ENCODE results near the gene PLEKHG2.
"Not testable (repeated sequence)": the region's sequence is repeated elsewhere in the genome, so short reads cannot be mapped to it uniquely, and the experiment has no call there.

Gene PLEKHG2, protein sequence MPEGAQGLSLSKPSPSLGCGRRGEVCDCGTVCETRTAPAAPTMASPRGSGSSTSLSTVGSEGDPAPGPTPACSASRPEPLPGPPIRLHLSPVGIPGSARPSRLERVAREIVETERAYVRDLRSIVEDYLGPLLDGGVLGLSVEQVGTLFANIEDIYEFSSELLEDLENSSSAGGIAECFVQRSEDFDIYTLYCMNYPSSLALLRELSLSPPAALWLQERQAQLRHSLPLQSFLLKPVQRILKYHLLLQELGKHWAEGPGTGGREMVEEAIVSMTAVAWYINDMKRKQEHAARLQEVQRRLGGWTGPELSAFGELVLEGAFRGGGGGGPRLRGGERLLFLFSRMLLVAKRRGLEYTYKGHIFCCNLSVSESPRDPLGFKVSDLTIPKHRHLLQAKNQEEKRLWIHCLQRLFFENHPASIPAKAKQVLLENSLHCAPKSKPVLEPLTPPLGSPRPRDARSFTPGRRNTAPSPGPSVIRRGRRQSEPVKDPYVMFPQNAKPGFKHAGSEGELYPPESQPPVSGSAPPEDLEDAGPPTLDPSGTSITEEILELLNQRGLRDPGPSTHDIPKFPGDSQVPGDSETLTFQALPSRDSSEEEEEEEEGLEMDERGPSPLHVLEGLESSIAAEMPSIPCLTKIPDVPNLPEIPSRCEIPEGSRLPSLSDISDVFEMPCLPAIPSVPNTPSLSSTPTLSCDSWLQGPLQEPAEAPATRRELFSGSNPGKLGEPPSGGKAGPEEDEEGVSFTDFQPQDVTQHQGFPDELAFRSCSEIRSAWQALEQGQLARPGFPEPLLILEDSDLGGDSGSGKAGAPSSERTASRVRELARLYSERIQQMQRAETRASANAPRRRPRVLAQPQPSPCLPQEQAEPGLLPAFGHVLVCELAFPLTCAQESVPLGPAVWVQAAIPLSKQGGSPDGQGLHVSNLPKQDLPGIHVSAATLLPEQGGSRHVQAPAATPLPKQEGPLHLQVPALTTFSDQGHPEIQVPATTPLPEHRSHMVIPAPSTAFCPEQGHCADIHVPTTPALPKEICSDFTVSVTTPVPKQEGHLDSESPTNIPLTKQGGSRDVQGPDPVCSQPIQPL (N-terminal part only)

DNA sequence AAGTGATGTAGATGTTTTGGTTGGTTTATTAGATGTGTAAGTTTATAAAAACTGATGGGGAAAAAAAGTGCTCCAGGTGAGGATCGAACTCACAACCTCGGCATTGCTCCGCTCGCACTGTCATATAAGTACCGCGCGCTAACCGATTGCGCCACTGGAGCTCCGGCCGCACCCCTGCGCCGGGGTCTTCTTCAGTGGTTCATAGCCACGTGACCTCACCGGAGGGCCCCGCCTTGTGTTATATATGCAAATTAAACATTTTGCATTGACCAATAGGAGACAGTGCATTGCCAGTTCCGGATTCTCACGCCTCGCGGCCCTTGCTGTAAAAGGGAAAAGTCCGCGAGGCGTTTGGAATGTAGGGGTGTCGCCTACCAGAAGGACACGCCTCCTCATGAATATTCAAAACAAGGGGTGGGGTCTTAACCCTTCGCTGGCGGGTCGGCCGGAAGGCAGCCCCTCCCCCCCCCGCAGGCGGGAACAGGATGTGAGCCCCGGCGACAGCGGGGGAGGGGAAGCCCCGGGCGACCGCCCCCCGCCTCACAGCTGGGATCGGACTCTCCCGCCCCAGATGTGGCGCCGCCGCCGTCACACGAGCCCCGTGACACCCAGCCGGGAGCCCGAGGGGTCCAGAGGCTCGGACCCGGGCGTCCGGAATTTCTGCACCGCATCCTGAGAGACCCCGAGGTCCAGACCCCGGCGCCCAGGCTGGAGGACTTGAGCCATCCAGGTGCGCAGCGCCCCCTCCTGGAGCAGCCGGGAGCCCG lies at the start of gene PLEKHG2:
Gene PLEKHG2, plus strand, starts transcription at position 570 of the 767 bp plus-strand sequence. CDS start 1,418 bp downstream, outside the sequence.
- peak; percentile 96 to 98 for DNase-seq (ENCODE audit: low read depth in 2 of 2)

DNA sequence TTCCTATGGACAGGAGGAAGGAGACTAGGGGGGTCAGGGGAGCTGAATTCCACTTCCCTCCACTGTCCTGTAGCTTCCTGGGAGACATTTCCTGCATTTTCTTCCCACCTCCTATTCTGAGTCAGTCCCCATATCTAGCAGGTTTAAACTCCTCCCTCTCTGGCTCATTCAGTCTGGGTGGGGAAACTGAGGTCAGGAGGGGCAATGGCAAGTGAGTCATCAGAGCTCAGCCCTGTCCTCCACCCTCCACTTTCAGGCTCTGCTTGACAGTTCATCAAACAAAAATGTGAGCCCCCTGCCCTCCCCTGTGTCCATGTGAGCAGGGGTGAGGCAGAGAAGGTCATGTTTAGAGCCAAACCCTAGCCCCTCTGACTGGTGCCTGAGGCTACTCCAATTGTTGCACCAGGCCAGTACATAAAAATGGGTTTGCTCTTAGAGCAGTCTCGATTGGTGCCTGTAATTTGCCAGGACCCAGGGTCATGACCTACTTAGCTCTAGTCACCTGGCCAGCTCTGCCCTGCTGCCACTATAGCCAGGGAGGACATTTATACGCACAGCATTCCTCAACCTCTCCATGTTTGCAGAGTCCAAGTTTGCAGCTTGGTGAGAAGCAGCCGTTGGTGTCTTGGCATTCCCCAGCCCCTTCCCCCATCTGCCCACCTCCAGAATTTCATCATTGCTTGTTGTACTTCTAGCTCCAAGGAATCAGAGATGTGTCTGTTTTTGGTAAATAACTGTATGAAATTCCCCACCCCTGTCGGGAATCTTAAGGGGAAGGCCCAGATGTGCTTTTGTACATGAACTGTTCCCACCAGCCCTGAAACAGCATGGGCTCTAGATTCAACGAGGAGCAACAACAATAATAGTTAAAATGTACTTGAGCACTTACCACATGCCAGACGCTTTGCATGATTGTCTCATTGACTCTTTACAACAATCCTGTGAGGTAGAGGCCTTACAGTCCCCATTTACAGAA lies 49.5 kb upstream of the PLEKHG2 start:
- DNase-seq (ENCODE audit: low read depth in 2 of 2) = no peak

DNA sequence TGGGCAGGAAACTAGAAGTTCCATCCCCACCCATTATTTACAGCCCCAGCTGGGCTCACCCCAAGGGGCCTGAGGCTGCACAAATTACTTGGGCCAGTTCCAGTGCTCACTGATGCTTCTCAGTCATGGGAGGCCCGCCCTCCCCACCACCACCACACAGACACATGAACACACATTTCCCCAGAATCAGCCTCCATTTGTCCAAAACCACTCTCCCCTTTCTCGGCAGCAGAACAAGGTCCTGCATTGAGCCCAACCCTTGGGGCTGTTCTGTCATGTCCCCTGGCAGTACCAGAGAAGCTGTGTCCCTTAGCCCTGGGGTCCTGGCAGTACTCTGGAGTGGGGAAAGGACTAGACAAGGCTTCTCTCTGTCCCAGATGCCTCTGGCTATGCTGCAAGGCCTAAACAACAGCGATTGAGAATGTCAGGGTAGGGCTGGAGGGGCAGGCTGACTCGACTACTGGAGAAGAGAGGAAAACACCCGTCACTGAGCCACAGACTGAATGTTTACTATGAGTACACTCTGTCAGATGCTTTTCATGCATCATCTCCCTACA lies 48.5 kb upstream of the PLEKHG2 start:
- DNase-seq (ENCODE audit: low read depth in 2 of 2) = no peak

DNA sequence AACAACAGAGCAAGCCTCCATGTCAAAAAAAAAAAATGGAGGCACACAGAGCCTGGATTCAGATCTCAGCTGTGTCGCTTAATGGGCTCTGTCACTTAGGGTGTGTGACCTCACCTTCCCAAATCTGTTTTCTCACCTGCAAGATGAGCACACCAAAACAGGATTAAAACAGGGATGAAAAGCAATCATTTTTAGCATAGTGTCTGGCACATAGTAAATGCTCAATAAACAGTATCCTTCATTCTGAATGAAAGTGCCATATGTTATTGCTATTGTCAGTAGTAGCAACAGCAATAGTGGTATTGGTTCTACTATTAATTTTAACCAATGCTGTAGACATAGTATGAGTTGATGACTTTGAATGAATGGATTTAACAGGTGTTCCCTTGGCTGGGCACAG lies 46.9 kb upstream of the PLEKHG2 start:
- DNase-seq (ENCODE audit: low read depth in 2 of 2) = no peak

DNA sequence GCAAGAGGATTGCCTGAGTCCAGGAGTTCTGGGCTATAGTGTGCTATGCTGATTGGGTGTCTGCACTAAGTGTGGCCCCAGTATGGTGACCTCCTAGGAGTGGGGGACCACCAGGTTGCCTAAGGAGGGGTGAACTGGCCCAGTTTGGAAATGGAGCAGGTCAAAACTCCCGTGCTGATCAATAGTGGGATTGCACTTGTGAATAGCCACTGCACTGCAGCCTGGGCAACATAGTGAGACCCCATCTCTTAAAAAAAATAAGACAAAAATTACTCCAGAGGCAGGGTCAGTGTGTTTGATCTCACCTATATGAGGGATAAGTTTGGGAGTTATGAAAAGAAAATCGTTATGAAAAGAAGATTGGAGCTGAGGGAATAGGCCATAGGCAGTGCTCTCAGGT lies 43.3 kb upstream of the PLEKHG2 start:
- DNase-seq (ENCODE audit: low read depth in 2 of 2) = no peak

DNA sequence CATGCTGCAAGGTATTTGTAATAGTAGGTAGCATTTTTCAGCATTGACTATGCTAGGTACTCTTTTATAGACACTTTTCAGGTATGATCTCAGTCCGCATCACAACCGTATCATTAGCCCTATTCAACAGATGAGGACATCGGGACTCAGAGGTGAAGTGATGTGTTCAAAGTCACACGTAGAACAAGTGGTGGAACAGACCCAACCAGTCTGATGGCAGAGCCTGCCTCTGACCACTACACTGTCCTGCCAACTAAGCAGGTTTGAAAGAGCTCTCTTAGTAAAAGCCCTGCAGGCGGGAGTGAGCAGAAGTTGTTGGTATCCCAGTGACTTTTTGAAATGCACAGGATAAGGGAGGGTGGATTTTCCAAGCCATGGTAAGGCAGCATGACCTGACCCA lies 41.7 kb upstream of the PLEKHG2 start:
- no peak for DNase-seq (ENCODE audit: low read depth in 2 of 2)

DNA sequence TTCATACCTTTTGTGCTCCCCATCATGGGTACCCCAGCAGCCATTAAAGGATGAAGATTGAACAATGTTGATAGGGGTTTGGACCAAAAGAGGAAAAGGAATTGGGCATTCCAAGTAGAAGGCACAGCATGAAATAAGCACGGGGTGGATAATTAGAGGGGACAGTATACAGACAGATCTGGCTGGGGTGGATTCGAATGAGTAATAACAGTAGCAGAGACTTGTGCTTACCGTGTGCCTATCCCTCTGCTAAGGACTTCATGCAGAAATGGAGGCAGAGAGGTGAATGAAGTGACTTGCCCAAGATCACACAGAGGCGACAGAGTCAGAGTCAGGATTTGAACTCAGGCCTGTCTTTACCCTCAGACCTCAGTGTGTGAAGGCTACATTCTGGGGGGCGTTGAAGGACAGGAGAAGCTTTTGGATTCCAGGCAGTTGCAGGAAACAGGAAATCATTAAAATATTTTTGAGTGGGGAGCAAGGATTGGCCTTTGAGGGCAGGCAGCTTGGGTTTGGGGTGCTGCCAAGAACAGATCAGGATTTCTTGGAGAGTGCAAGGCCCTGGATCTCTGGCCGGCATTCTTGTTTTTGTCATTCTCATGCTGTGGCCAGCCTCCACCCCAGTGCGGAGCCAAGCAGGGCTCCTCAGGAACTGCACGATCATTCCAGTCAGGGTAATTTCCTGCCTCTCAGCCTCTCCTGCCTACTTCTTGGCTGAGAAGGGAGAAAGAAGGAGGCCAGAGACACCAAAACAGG lies 40.2 kb upstream of the PLEKHG2 start:
- DNase-seq (ENCODE audit: low read depth in 2 of 2) = no peak

DNA sequence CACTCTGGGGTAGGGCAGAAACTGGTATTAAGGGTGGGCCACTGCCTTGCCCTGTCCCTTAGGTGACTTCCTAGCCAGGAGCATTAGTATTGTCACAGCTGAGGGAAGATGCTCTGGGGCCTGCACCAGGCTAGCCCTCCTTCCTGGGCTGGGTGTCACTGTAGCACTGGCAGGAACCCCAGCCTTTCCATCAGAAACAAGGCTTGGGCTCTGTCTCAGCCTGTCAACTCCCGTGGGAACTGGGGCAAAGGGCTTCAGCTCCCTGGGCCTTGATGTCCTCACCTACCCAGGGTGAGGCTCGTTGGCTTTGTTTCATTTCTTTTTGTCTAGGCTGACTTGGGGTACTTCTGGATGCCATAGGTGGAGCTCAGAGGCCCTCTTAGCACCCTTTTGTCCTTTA lies 39.5 kb upstream of the PLEKHG2 start:
- DNase-seq (ENCODE audit: low read depth in 2 of 2) = no peak

DNA sequence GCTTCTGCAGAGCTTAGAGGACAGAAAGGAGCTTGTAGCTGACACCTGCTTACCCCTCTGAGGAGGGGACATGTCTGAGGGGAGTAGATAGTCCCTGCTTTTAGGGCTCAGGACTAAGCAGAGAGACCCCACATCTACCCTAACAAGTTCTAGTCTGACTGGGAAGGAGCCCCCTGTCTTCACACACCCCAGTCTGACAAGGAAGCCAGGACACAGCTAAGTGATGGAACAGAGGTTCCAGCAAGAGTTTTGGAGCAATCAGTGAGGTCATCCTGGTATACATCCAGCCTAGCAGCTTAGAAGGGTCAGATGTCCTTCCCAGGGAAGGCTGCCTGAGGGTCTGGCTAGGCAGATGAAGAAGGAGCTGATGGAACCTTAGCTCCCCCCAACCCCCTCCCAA lies 36.5 kb upstream of the PLEKHG2 start:
- DNase-seq (ENCODE audit: low read depth in 2 of 2) = no peak

DNA sequence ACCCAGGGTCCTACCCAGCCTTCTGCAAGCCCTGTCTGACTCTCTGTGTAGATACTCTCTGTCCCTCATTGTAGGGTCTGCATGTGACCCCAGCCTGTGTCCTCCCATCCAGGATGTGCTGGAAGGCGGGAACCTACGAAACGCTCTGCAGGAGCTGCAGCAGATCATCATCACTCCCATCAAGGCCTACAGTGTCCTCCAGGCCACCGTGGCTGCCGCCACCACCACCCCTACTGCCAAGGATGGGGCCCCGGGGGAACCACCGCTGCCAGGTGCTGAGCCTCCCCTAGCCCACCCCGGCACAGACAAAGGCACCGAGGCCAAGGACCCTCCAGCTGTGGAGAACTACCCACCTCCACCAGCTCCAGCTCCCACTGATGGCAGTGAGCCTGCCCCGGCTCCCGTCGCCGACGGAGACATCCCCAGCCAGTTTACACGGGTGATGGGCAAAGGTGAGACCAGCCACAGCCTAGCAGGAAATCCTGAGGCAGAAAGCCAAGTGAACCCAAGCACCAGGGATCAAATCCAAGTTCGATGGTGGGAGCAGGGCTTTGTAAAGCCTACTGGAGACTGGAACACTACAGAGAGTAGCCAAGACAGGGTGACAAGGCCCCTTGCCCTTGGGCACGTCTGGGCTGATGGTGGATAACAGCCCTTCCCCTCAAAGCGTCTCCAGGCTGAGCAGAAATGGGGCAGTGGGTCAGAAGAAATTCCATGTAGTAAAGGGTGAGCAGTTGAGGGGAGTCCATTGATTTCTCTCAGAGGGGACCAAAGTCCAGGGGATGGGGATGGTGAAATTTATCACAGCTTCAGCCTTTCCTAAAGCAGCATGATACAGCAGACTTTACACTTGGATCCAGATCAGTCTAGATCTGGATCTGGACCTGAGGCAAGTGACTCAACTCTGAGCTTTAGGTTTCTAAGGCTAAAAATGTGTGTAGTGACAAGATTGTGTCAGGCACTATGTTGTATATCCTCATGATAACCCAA lies 34.8 kb upstream of the PLEKHG2 start:
- no peak for DNase-seq (ENCODE audit: low read depth in 2 of 2)

DNA sequence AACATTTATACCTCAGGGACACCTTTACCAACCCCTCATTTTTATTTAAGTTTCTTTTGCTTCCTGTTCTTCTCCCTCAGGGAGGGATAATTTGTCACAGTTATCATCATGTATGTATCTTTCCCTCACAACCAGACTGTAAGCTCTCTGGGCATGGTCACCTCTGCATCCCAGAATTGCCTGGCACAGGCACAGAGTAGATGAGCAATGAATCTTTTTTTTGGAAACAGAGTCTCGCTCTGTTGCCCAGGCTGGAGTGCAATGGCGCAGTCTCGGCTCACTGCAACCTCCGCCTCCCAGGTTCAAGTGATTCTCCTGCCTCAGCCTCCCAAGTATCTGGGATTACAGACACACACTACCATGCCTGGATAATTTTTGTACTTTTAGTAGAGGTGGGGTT lies 33.1 kb upstream of the PLEKHG2 start:
- DNase-seq (ENCODE audit: low read depth in 2 of 2) = not testable (repeated sequence)

DNA sequence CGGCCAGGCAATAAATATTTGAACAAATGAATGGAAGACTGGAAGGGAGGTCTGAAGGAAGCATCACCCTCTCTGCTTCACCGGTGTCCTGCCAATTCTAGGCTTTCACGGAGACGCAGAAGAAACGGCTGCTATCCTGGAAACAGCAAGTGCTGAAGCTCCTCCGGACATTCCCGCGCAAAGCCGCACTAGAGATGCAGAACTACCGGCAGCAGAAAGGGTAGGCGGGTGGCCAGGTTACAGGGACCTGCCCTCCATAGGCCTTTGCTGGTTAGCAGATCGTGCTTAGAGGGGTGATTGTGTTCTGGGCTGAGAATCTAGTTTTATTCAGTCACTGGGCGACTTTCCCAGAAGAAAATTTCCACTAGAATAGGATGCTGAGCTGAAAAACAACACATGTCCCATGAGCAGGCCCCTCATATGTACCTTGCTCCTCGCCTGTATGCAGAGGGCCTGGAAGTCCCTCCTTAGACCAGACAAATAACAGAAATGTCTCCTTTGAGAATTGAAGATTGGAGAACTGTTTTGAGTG lies 32.5 kb upstream of the PLEKHG2 start:
- DNase-seq (ENCODE audit: low read depth in 2 of 2) = no peak

DNA sequence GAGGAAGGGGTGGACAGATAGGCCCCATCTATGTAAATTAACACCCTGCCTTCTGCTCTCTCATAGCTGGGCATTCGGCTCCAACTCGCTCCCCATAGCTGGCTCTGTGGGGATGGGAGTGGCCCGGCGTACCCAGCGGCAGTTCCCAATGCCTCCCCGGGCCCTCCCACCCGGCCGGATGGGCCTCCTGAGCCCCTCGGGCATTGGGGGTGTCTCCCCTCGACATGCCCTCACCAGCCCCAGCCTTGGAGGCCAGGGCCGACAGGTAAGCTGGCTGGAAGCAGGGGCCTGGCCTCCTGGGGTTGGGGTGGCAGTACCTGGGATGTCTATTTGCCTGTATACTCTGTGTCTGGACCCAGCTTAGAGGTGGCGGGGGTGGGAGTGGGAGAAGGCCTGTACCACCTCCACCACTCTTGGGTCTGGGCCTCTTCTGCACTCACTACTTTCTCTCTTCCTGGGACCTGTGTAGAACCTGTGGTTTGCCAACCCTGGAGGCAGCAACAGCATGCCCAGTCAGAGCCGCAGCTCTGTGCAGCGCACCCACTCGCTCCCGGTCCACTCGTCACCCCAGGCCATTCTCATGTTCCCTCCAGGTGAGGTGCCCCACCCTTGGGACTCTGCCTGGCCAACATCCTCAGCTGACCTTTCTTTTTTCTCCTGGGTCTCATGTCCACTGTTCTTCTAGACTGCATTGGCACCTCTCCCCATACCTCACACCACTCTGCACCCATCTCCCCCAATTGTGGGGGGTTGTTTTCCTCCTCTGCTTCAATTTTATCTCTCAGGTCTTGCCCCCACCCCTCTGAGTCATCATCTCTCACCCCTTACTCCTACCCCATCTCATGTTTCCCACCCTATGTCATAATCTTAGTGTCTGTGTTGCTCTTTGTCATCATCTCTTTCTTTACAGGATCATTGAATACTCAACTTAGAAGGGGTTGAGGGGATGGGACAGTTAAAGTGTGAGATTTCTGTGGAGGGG lies 31.7 kb upstream of the PLEKHG2 start:
- DNase-seq (ENCODE audit: low read depth in 2 of 2) = no peak

DNA sequence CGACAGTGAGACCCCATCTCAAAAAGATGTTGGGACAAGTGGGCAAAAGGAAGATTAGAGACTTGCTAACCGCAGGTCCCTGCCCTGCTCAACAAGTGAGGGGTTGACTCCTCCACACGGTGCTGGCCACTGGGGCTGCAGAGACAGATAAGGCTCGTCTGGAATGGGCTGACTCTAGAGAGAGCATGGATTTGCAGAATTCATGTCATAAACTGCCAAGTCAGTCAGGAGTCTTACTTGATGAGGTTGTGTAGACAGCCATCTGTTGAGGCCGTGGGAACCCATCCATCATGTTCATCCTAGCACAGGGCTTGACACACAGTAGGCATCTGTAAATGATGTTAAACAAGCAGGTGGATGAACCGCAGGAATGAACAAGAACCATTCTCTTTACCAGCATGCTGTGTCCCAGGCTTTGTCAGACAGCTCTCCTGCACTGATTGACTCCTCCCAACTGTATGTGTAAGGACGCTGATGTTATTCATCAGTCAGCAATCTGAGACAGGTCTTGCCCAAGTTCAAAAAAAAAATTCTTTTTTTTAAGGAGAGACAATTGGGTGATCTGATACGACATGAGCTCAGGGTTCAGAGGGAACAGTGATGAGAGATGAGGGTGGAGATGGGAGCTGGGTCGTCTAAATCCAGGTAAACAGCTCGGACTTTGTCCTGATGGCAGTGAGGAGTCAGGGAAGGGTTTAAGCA lies 30.4 kb upstream of the PLEKHG2 start:
- no peak for DNase-seq (ENCODE audit: low read depth in 2 of 2)

DNA sequence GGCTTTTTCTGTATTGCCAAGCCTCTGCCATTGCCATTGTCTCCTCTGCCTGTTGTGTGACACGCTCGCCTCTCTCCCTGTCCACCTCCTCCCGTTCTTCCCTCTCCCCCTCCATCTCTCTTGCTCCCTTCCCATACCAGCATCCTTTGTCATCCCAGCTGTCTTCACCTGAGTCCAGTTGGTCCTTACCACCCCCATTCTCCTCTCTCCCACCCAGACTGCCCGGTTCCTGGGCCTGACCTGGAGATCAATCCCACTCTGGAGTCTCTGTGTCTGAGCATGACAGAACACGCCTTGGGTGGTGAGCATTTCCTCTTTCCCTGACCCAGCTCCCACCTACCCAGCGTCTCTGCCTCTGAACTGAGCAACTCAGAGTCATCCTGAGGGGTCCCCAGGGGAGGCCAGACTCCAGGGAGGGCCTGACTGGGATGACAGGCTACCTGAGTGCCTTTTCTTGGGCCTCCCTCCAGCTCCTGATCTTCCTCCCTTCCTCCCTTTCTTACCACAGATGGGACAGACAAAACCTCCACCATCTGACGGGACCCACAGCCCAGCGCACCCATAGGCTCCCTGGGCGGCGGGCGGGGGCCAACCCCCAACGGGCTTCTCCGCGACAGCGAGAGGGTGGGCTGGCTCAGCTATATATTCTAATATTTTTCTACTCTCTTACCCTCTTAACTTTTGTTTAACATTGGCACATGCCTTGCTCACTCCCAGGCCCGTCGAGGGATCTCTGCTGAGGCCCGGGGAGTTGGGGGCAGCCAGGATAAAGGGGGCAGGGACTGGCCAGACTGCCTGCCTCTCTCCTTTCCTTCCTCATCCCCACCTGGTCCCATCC lies 29.3 kb upstream of the PLEKHG2 start:
- DNase-seq (ENCODE audit: low read depth in 2 of 2) = no peak
